Nephron (organoid): Measurements from ENCODE around the gene DSCAM.

Experiments
- H3K27ac Mint-ChIP-seq, 3 experiments: 2 replicates each; pipeline ENCODE4 v1.8.0; 2020; ENCODE audit warnings: mixed read lengths in 3 of 3, mild to moderate bottlenecking in 2 of 3, moderate library complexity in 1 of 3
- H3K27me3 Mint-ChIP-seq: 2 replicates; pipeline ENCODE4 v1.8.0; 2021; ENCODE audit warnings: low read depth, mild to moderate bottlenecking, moderate library complexity, mixed read lengths
- H3K36me3 Mint-ChIP-seq: 2 replicates; pipeline ENCODE4 v1.8.0; 2020; ENCODE audit warnings: low read depth, mixed read lengths
- H3K4me1 Mint-ChIP-seq: 2 replicates; pipeline ENCODE4 v1.8.0; 2020; ENCODE audit warnings: mixed read lengths
- H3K4me3 Mint-ChIP-seq, 3 experiments: 2 replicates each; pipeline ENCODE4 v1.8.0; 2020; ENCODE audit warnings: mild to moderate bottlenecking in 3 of 3, mixed read lengths in 3 of 3, moderate library complexity in 2 of 3
- H3K9me3 Mint-ChIP-seq: 2 replicates; pipeline ENCODE4 v1.8.0; 2020; ENCODE audit warnings: mixed read lengths
- CTCF ChIP-seq, 3 experiments: fragments of 200-600 bp; sonication (generic); IDR thresholded peaks; one replicate each; pipeline ENCODE4 v1.5.0; 2021; ENCODE audit warnings: antibody characterized with exemption in 3 of 3; ENCODE audit not compliant: unreplicated experiment in 3 of 3

Gene DSCAM

GRCh38 chr21:40067751-40068150 is 779.2 kb downstream of the DSCAM start:
- Mint-ChIP-seq H3K4me1 (no peaks in the 10 kb centered on the region), H3K36me3 (no peaks in the 10 kb centered on the region), H3K4me3 (no peak overlapping the region), H3K27ac (no peak overlapping the region), H3K9me3 (no peaks in the 10 kb centered on the region), H3K27me3 (peaks cover 18% of the 10 kb centered on the region)
- no peak for TF ChIP-seq CTCF (IDR thresholded peaks at IDR 0.05; ENCODE audit: unreplicated experiment in 3 of 3)

- Mint-ChIP-seq H3K9me3 (no peaks in the 10 kb centered on the region), H3K4me1 (no peaks in the 10 kb centered on the region), H3K27ac (no peak overlapping the region), H3K36me3 (no peaks in the 10 kb centered on the region), H3K27me3 (peaks cover 18% of the 10 kb centered on the region), H3K4me3 (no peak overlapping the region)
- no peak for TF ChIP-seq CTCF (IDR thresholded peaks at IDR 0.05; ENCODE audit: unreplicated experiment in 3 of 3)
Observed at GRCh38 chr21:40066221-40066620, 780.7 kb downstream of the DSCAM start.

GRCh38 chr21:40060083-40060677 is 786.8 kb downstream of the DSCAM start:
- Mint-ChIP-seq H3K36me3 (no peaks in the 10 kb centered on the region), H3K9me3 (peaks cover 2% of the 10 kb centered on the region), H3K4me3 (no peak overlapping the region), H3K27me3 (peaks cover 23% of the 10 kb centered on the region), H3K4me1 (no peaks in the 10 kb centered on the region), H3K27ac (no peak overlapping the region)
- TF ChIP-seq CTCF (IDR thresholded peaks at IDR 0.05; ENCODE audit: unreplicated experiment in 3 of 3): no peak

GRCh38 chr21:40057331-40057730 is 789.6 kb downstream of the DSCAM start:
- Mint-ChIP-seq H3K36me3 (no peaks in the 10 kb centered on the region), H3K9me3 (peaks cover 2% of the 10 kb centered on the region), H3K4me1 (peaks cover 5% of the 10 kb centered on the region), H3K27ac (no peak overlapping the region), H3K27me3 (peaks cover 25% of the 10 kb centered on the region), H3K4me3 (no peak overlapping the region)
- TF ChIP-seq CTCF (IDR thresholded peaks at IDR 0.05; ENCODE audit: unreplicated experiment in 3 of 3): no peak

- TF ChIP-seq CTCF (IDR thresholded peaks at IDR 0.05; ENCODE audit: unreplicated experiment in 3 of 3): no peak
- Mint-ChIP-seq H3K36me3 (no peaks in the 10 kb centered on the region), H3K4me1 (peaks cover 5% of the 10 kb centered on the region), H3K9me3 (peaks cover 2% of the 10 kb centered on the region), H3K4me3 (no peak overlapping the region), H3K27me3 (peaks cover 23% of the 10 kb centered on the region), H3K27ac (no peak overlapping the region)
Observed at GRCh38 chr21:40056031-40056430, 790.9 kb downstream of the DSCAM start.

- Mint-ChIP-seq H3K36me3 (no peaks in the 10 kb centered on the region), H3K27me3 (peaks cover 21% of the 10 kb centered on the region), H3K27ac (no peak overlapping the region), H3K9me3 (peaks cover 2% of the 10 kb centered on the region), H3K4me3 (no peak overlapping the region), H3K4me1 (peaks cover 11% of the 10 kb centered on the region)
- no peak for TF ChIP-seq CTCF (IDR thresholded peaks at IDR 0.05; ENCODE audit: unreplicated experiment in 3 of 3)
Observed at GRCh38 chr21:40054403-40054802, 792.6 kb downstream of the DSCAM start.
